ENCODE measurements around the gene SRSF3. TPM values are rescaled to one million over a fixed set of nuclear protein-coding genes. Genes with fewer than 3 reads are reported as not detected.

SRSF3 gene
- total RNA-seq, 1 experiment from 2014 or later = 954 TPM

GRCh38 chr6:36574679-36575078, 19.5 kb upstream of the SRSF3 start:
- Mint-ChIP-seq H3K4me3 (no peak overlapping the region), H3K4me1 (peaks cover 2 to 4% of the 10 kb centered on the region in 2 experiments), H3K36me3 (ENCODE audit: insufficient read depth in 1 of 3, low read depth in 3 of 3) (no peaks in the 10 kb centered on the region), H3K9me3 (peaks cover 0 to 2% of the 10 kb centered on the region in 2 experiments; a peak in 1 of 5 replicates), H3K27me3 (ENCODE audit: low read depth) (no peaks in the 10 kb centered on the region; the same call in 1 of the 2 replicates), H3K27ac (no peak overlapping the region)
- Histone ChIP-seq H2AFZ (ENCODE audit: low read length) (no peak overlapping the region), H3K9ac (ENCODE audit: extremely low read depth, insufficient read length, low read length) (no peak overlapping the region), H2BK15ac (ENCODE audit: low read depth, low read length) (no peak overlapping the region), H3K4ac (ENCODE audit: low read depth, low read length) (no peak overlapping the region), H4K5ac (ENCODE audit: insufficient read length, low read depth, low read length) (no peak overlapping the region), H3K27me3 (ENCODE audit: insufficient read depth, low read length) (no peaks in the 10 kb centered on the region), H3K9me3 (ENCODE audit: control insufficient read depth, low read depth, low read length) (no peaks in the 10 kb centered on the region), H2BK5ac (ENCODE audit: insufficient read length, low read length) (no peak overlapping the region), H3K14ac (ENCODE audit: insufficient read depth, low read length) (no peak overlapping the region), H3K23me2 (ENCODE audit: insufficient read length, low read depth, low read length, poor library complexity, severe bottlenecking) (no peaks in the 10 kb centered on the region), H2BK12ac (ENCODE audit: insufficient read length, low read depth, low read length) (no peak overlapping the region), H3T11ph (ENCODE audit: low read length) (no peak overlapping the region), H3K27ac (ENCODE audit: insufficient read length, low read depth, low read length) (no peak overlapping the region), H4K20me1 (ENCODE audit: control insufficient read depth, insufficient read depth, insufficient read length) (no peaks in the 10 kb centered on the region), H2BK120ac (ENCODE audit: low read depth, low read length, poor library complexity, severe bottlenecking) (no peak overlapping the region), H3K79me2 (ENCODE audit: insufficient read depth, low read length) (no peaks in the 10 kb centered on the region), H3K18ac (ENCODE audit: insufficient read length, low read depth, low read length) (no peak overlapping the region), H2AK5ac (ENCODE audit: insufficient read length, low read length) (no peak overlapping the region), H3K23ac (ENCODE audit: insufficient read length, low read depth, low read length) (no peak overlapping the region), H3K4me2 (ENCODE audit: insufficient read depth, insufficient read length, low read length) (no peak overlapping the region), H3K79me1 (ENCODE audit: insufficient read depth, low read depth, low read length, poor library complexity, severe bottlenecking) (no peaks in the 10 kb centered on the region), H4K91ac (ENCODE audit: insufficient read length, low read depth, low read length) (no peak overlapping the region), H4K8ac (replicated peaks; ENCODE audit: insufficient read length, low read depth, low read length) (no peak overlapping the region), H2BK20ac (ENCODE audit: low read depth, low read length, poor library complexity, severe bottlenecking) (no peak overlapping the region), H3K4me1 (ENCODE audit: insufficient read depth, low read length) (no peaks in the 10 kb centered on the region), H3K56ac (ENCODE audit: insufficient read length, low read depth, low read length) (no peak overlapping the region)
- TF ChIP-seq CTCF (conservative IDR thresholded peaks at IDR 0.05) = no peak
- DNase-seq = no peak
